HEK293 (cell line): Measurements from ENCODE around the gene SPEG.
A peak's percentile ranks its signal among the peaks of the same experiment; 100 is the strongest.

Source experiments
- CTCF ChIA-PET: fragments of 350-600 bp; formaldehyde crosslinking; extraction: SDS; loops from one replicate; lab custom pipeline; 2021; ENCODE audit warnings: antibody characterized with exemption; lab: Yijun Ruan, JAX
- POLR2A ChIA-PET: fragments of 300-600 bp; formaldehyde crosslinking; extraction: SDS; loops from one replicate; lab custom pipeline; 2020; ENCODE audit warnings: antibody characterized with exemption, inconsistent platforms; lab: Yijun Ruan, JAX
- H3K27ac ChIP-seq: fragments of 200-500 bp; sonication (Bioruptor generic); 2 replicates; pipeline ENCODE4 v1.5.1; 2014; ENCODE audit warnings: low read depth, low read length, control low read depth, inconsistent platforms; ENCODE audit errors: extremely low read depth
- H3K36me3 ChIP-seq, 2 experiments: fragments of 200-500 bp in 1 of 2; sonication (Bioruptor generic) in 1 of 2; 1 replicate in 1 of 2; 2 replicates in 1 of 2; pipeline ENCODE4 v1.5.1; 2014 to 2017; ENCODE audit warnings: inconsistent platforms in 2 of 2, low read length in 2 of 2; ENCODE audit not compliant: control insufficient read depth in 2 of 2, insufficient read depth in 1 of 2
- H3K4me1 ChIP-seq: fragments of 200-500 bp; sonication (Bioruptor generic); 2 replicates; pipeline ENCODE4 v1.5.1; 2014; ENCODE audit warnings: mild to moderate bottlenecking, low read length, inconsistent platforms; ENCODE audit not compliant: control insufficient read depth, insufficient read depth
- H3K4me3 ChIP-seq: 2 replicates; pipeline ENCODE4 v1.5.1; 2011; ENCODE audit warnings: low read depth, mild to moderate bottlenecking, control low read depth, low read length, moderate library complexity
- H3K9me3 ChIP-seq: fragments of 200-500 bp; sonication (Bioruptor generic); 2 replicates; pipeline ENCODE4 v1.5.1; 2014; ENCODE audit warnings: low read depth, low read length, inconsistent platforms; ENCODE audit not compliant: control insufficient read depth, insufficient read depth
- BCL11B ChIP-seq: fragments of 450-650 bp; formaldehyde crosslinking; IDR thresholded peaks from 2 replicates; pipeline ENCODE4 v1.5.1; 2016; ENCODE audit warnings: low read depth, missing biosample characterization, missing genetic modification characterization
- EGR2 ChIP-seq: fragments of 450-650 bp; formaldehyde crosslinking; IDR thresholded peaks from 2 replicates; pipeline ENCODE4 v1.5.1; 2016; ENCODE audit warnings: low read depth, missing biosample characterization, missing genetic modification characterization
- KLF8 ChIP-seq: fragments of 450-650 bp; formaldehyde crosslinking; IDR thresholded peaks from 2 replicates; pipeline ENCODE4 v1.5.1; 2016; ENCODE audit warnings: missing biosample characterization, missing genetic modification characterization
- OSR2 ChIP-seq: fragments of 450-650 bp; formaldehyde crosslinking; IDR thresholded peaks from 2 replicates; pipeline ENCODE4 v1.5.1; 2016; ENCODE audit warnings: missing biosample characterization, missing genetic modification characterization
- PATZ1 ChIP-seq: fragments of 450-650 bp; formaldehyde crosslinking; IDR thresholded peaks from 2 replicates; pipeline ENCODE4 v1.5.1; 2016; ENCODE audit warnings: missing biosample characterization, missing genetic modification characterization
- SP3 ChIP-seq: fragments of 450-650 bp; formaldehyde crosslinking; IDR thresholded peaks from 2 replicates; pipeline ENCODE4 v1.5.1; 2016; ENCODE audit warnings: missing biosample characterization, missing genetic modification characterization
- SP7 ChIP-seq: fragments of 450-650 bp; formaldehyde crosslinking; IDR thresholded peaks from 2 replicates; pipeline ENCODE4 v1.5.1; 2016; ENCODE audit warnings: missing biosample characterization, missing genetic modification characterization
- TRIM28 ChIP-seq: IDR thresholded peaks from 2 replicates; pipeline ENCODE4 v1.6.1; 2011; ENCODE audit warnings: low read length, control low read depth, borderline replicate concordance
- ZBTB17 ChIP-seq: fragments of 450-650 bp; formaldehyde crosslinking; IDR thresholded peaks from 2 replicates; pipeline ENCODE4 v1.5.1; 2016; ENCODE audit warnings: missing biosample characterization, missing genetic modification characterization
- ZBTB21 ChIP-seq: fragments of 450-650 bp; formaldehyde crosslinking; IDR thresholded peaks from 2 replicates; pipeline ENCODE4 v1.5.1; 2017; ENCODE audit warnings: missing biosample characterization, missing genetic modification characterization
- ZFP3 ChIP-seq: fragments of 450-650 bp; formaldehyde crosslinking; IDR thresholded peaks from 2 replicates; pipeline ENCODE4 v1.5.1; 2016; ENCODE audit warnings: low read depth, missing biosample characterization, missing genetic modification characterization
- ZNF148 ChIP-seq: fragments of 450-650 bp; formaldehyde crosslinking; IDR thresholded peaks from 2 replicates; pipeline ENCODE4 v1.5.0; 2017; ENCODE audit warnings: missing biosample characterization, missing genetic modification characterization, borderline replicate concordance
- ZNF175 ChIP-seq: fragments of 450-650 bp; formaldehyde crosslinking; IDR thresholded peaks from 2 replicates; pipeline ENCODE4 v1.5.1; 2016; ENCODE audit warnings: missing biosample characterization, missing genetic modification characterization
- ZNF239 ChIP-seq: fragments of 450-650 bp; formaldehyde crosslinking; IDR thresholded peaks from 2 replicates; pipeline ENCODE4 v1.5.1; 2016; ENCODE audit warnings: missing biosample characterization, missing genetic modification characterization
- ZNF341 ChIP-seq: fragments of 450-650 bp; formaldehyde crosslinking; IDR thresholded peaks from 2 replicates; pipeline ENCODE4; 2016; ENCODE audit warnings: low read depth, missing biosample characterization, missing genetic modification characterization
- ZNF350 ChIP-seq: fragments of 450-650 bp; formaldehyde crosslinking; IDR thresholded peaks from 2 replicates; pipeline ENCODE4 v1.5.0; 2017; ENCODE audit warnings: missing biosample characterization, mild to moderate bottlenecking, missing genetic modification characterization
- ZNF362 ChIP-seq: fragments of 450-650 bp; formaldehyde crosslinking; IDR thresholded peaks from 2 replicates; pipeline ENCODE4 v1.5.1; 2016; ENCODE audit warnings: missing biosample characterization, missing genetic modification characterization
- ZNF391 ChIP-seq: fragments of 450-650 bp; formaldehyde crosslinking; IDR thresholded peaks from 2 replicates; pipeline ENCODE4 v1.5.1; 2016; ENCODE audit warnings: low read depth, missing biosample characterization, missing genetic modification characterization, borderline replicate concordance
- ZNF501 ChIP-seq: fragments of 450-650 bp; formaldehyde crosslinking; IDR thresholded peaks from 2 replicates; pipeline ENCODE4 v1.5.1; 2016; ENCODE audit warnings: missing biosample characterization, missing genetic modification characterization
- ZNF600 ChIP-seq: fragments of 450-650 bp; formaldehyde crosslinking; IDR thresholded peaks from 2 replicates; pipeline ENCODE4 v1.5.1; 2016; ENCODE audit warnings: missing biosample characterization, missing genetic modification characterization
- ZNF692 ChIP-seq: fragments of 450-650 bp; formaldehyde crosslinking; IDR thresholded peaks from 2 replicates; pipeline ENCODE4 v1.5.1; 2016; ENCODE audit warnings: missing biosample characterization, missing genetic modification characterization
- ZNF843 ChIP-seq: fragments of 450-650 bp; formaldehyde crosslinking; IDR thresholded peaks from 2 replicates; pipeline ENCODE4 v1.5.1; 2016; ENCODE audit warnings: missing biosample characterization, missing genetic modification characterization
- ZSCAN18 ChIP-seq: fragments of 450-650 bp; formaldehyde crosslinking; IDR thresholded peaks from 2 replicates; pipeline ENCODE4 v1.5.1; 2016; ENCODE audit warnings: missing biosample characterization, missing genetic modification characterization
- ZSCAN5A ChIP-seq: fragments of 450-650 bp; formaldehyde crosslinking; IDR thresholded peaks from 2 replicates; pipeline ENCODE4 v1.5.1; 2016; ENCODE audit warnings: missing biosample characterization, missing genetic modification characterization

The SPEG gene

GRCh38 chr2:219508971-219509779 is 74.5 kb downstream of the SPEG start (continued):
- TF ChIP-seq ZNF148 (tag by site-specific recombination) = no peak
- peak; percentile 49 for TF ChIP-seq SP7 (tag by site-specific recombination)
- 0 out of 2 replicates have a peak, but pooled peaks have one; percentile 26 for TF ChIP-seq EGR2 (tag by site-specific recombination)
- no peak for TF ChIP-seq PATZ1
- TF ChIP-seq ZNF350 (tag by site-specific recombination) = no peak
- no peak for TF ChIP-seq BCL11B (tag by site-specific recombination)
- TF ChIP-seq ZNF239 (tag by site-specific recombination) = no peak
- no peak for TF ChIP-seq ZNF843 (tag by site-specific recombination)
- TF ChIP-seq ZNF362 = no peak
- TF ChIP-seq, all 188 proteins: peak for 5

- POLR2A ChIA-PET = interaction anchor here (0.5 to 2.0 kb wide), 6 partner anchors 10 to 262 kb away, joined by 3 to 21 read pairs (median 6); partner anchors contain the start of gene GMPPA
- Histone ChIP-seq H3K4me1 (peaks cover 2% of the 10 kb centered on the region), H3K9me3 (no peaks in the 10 kb centered on the region), H3K4me3 (peak overlapping the region; percentile 25), H3K27ac (no peak overlapping the region), H3K36me3 (peaks cover 0 to 26% of the 10 kb centered on the region in 2 experiments; a peak in 1 of 3 replicates)
- CTCF ChIA-PET = interaction anchor here (0.5 to 9.5 kb wide), 30 partner anchors 9 to 1760 kb away, joined by 3 to 150 read pairs (median 4); partner anchors contain the start of genes DNPEP, GMPPA and STK16
- TF ChIP-seq ZBTB21 (tag by site-specific recombination) = no peak
- 0 out of 2 replicates have a peak, but pooled peaks have one; percentile 20 for TF ChIP-seq ZFP3 (tag by site-specific recombination)
- TF ChIP-seq ZNF391 (tag by site-specific recombination) = no peak
- TF ChIP-seq ZNF501 (tag by site-specific recombination) = peak; percentile 19; the same call in 1 of the 2 replicates
- TF ChIP-seq OSR2 = peak; percentile 29
- peak; percentile 84 for TF ChIP-seq ZNF341 (tag by site-specific recombination)
- TF ChIP-seq ZNF692 (tag by site-specific recombination) = no peak
- 0 out of 2 replicates have a peak, but pooled peaks have one; percentile 29 for TF ChIP-seq SP3 (tag by site-specific recombination)
- no peak for TF ChIP-seq TRIM28
- TF ChIP-seq ZNF175 = no peak
- TF ChIP-seq ZSCAN18 = 0 out of 2 replicates have a peak, but pooled peaks have one; percentile 46
- TF ChIP-seq ZSCAN5A (tag by site-specific recombination) = peak; percentile 15; the same call in 1 of the 2 replicates
- TF ChIP-seq ZNF600 = no peak
- peak; percentile 29; the same call in 1 of the 2 replicates for TF ChIP-seq KLF8 (tag by site-specific recombination)
- TF ChIP-seq ZBTB17 (tag by site-specific recombination) = peak; percentile 83
These were observed 75.3 kb downstream of the SPEG start for GRCh38 chr2:219509780-219510511.
